H1 (cell line): Measurements from ENCODE around the gene F10. TPM values are rescaled to one million over a fixed set of nuclear protein-coding genes. Genes with fewer than 3 reads are reported as not detected.

Experiments
- CTCF ChIA-PET: fragments of 300-600 bp; sonication (Branson Sonifier 250); formaldehyde crosslinking; loops from one replicate; lab custom pipeline; 2021; ENCODE audit not compliant: partially characterized antibody; lab: Charles Lee
- POLR2A ChIA-PET: fragments of 300-600 bp; sonication (Branson Sonifier 250); formaldehyde crosslinking; loops from one replicate; lab custom pipeline; 2021; ENCODE audit warnings: inconsistent platforms; ENCODE audit not compliant: partially characterized antibody; lab: Charles Lee
- DNase-seq, 2 experiments: peaks; one replicate each; pipeline versions ENCODE4 v3.0.0 to v3.0.0-alpha.2; 2010 to 2022; ENCODE audit warnings: low spot score in 2 of 2, low read depth in 1 of 2, mixed read lengths in 1 of 2
- FAIRE-seq: peaks from 2 replicates; lab custom pipeline; 2011; peaks lifted over from hg19 to GRCh38; lab: Jason Lieb, UNC
- H2AFZ ChIP-seq: 2 replicates; pipeline ENCODE4 v1.8.1; 2012; ENCODE audit warnings: low read length, inconsistent platforms
- H2AK5ac ChIP-seq: 2 replicates; pipeline ENCODE4 v1.6.1; 2013; ENCODE audit warnings: low read depth, low read length
- H2BK120ac ChIP-seq: replicated peaks from 2 replicates; pipeline ENCODE3; 2013; ENCODE audit warnings: low read depth, low read length, inconsistent platforms
- H2BK12ac ChIP-seq: 2 replicates; pipeline ENCODE4 v1.6.1; 2013; ENCODE audit warnings: low read depth, low read length
- H2BK15ac ChIP-seq: 2 replicates; pipeline ENCODE4 v1.6.1; 2013; ENCODE audit warnings: low read length
- H2BK20ac ChIP-seq: 2 replicates; pipeline ENCODE4 v1.6.1; 2013; ENCODE audit warnings: low read length
- H2BK5ac ChIP-seq: 2 replicates; pipeline ENCODE4 v1.6.1; 2013; ENCODE audit warnings: low read depth, low read length
- H3K14ac ChIP-seq: 2 replicates; pipeline ENCODE4 v1.6.1; 2013; ENCODE audit warnings: inconsistent platforms; ENCODE audit not compliant: insufficient read length
- H3K18ac ChIP-seq: 2 replicates; pipeline ENCODE4 v1.6.1; 2013; ENCODE audit warnings: low read length; ENCODE audit errors: extremely low read depth
- H3K23ac ChIP-seq: 2 replicates; pipeline ENCODE4 v1.6.1; 2013; ENCODE audit warnings: inconsistent platforms; ENCODE audit not compliant: insufficient read length
- H3K23me2 ChIP-seq: 2 replicates; pipeline ENCODE4 v1.6.1; 2013; ENCODE audit warnings: low read depth, low read length
- H3K27ac ChIP-seq: 2 replicates; pipeline ENCODE4 v1.6.1; 2011; ENCODE audit warnings: low read depth, low read length, inconsistent platforms
- H3K27me3 ChIP-seq, 4 experiments: replicated peaks in 1 of 4; 1 replicate in 1 of 4; 2 replicates in 3 of 4; pipeline versions ENCODE4 v1.6.1 to v1.8.1; 2011 to 2013; ENCODE audit warnings: low read length in 3 of 4, mild to moderate bottlenecking in 3 of 4, inconsistent platforms in 2 of 4, mixed read lengths in 2 of 4, moderate library complexity in 1 of 4; ENCODE audit not compliant: control insufficient read depth in 3 of 4, insufficient read depth in 3 of 4; ENCODE audit errors: extremely low read depth in 1 of 4
- H3K36me3 ChIP-seq, 4 experiments: 2 replicates each; pipeline versions ENCODE4 v1.6.1 to v1.8.1; 2011 to 2013; ENCODE audit warnings: mild to moderate bottlenecking in 4 of 4, low read length in 3 of 4, moderate library complexity in 2 of 4, control low read depth in 1 of 4, inconsistent platforms in 1 of 4; ENCODE audit not compliant: insufficient read depth in 4 of 4, control insufficient read depth in 2 of 4
- H3K4ac ChIP-seq: replicated peaks from 2 replicates; pipeline ENCODE3; 2013; ENCODE audit warnings: low read length, low read depth, mixed read lengths, inconsistent platforms; ENCODE audit not compliant: insufficient read length
- H3K4me1 ChIP-seq, 4 experiments: replicated peaks in 1 of 4; 1 replicate in 1 of 4; 2 replicates in 3 of 4; pipeline versions ENCODE4 v1.6.1 to v1.8.1; 2011 to 2013; ENCODE audit warnings: low read length in 3 of 4, inconsistent platforms in 2 of 4, mixed read lengths in 1 of 4; ENCODE audit not compliant: insufficient read depth in 4 of 4, control insufficient read depth in 3 of 4
- H3K4me2 ChIP-seq, 2 experiments: 2 replicates each; pipeline versions ENCODE4 v1.6.1 to v1.8.1; 2011 to 2013; ENCODE audit warnings: low read depth in 2 of 2, low read length in 2 of 2, control low read depth in 1 of 2, inconsistent platforms in 1 of 2, mild to moderate bottlenecking in 1 of 2; ENCODE audit not compliant: insufficient read depth in 1 of 2
- H3K4me3 ChIP-seq, 4 experiments: fragments of 200-600, 300-600 bp in 1 of 4; sonication (generic), shearing (Covaris generic), sonication (Bioruptor Twin) in 1 of 4; 2 replicates each; pipeline versions ENCODE4 v1.5.1 to v1.8.1; 2011 to 2016; ENCODE audit warnings: low read length in 4 of 4, low read depth in 3 of 4, control low read depth in 2 of 4, inconsistent platforms in 2 of 4, mild to moderate bottlenecking in 2 of 4, mixed read lengths in 1 of 4, moderate library complexity in 1 of 4; ENCODE audit not compliant: insufficient read depth in 2 of 4; ENCODE audit errors: extremely low read depth in 1 of 4
- H3K56ac ChIP-seq: replicated peaks from 2 replicates; pipeline ENCODE3; 2013; ENCODE audit warnings: low read depth, mild to moderate bottlenecking, mixed read lengths, low read length, inconsistent platforms; ENCODE audit not compliant: insufficient read length
- H3K79me1 ChIP-seq: 2 replicates; pipeline ENCODE4 v1.6.1; 2013; ENCODE audit warnings: low read depth, low read length, control low read depth
- H3K79me2 ChIP-seq, 2 experiments: 2 replicates each; pipeline versions ENCODE4 v1.6.1 to v1.8.1; 2012 to 2013; ENCODE audit warnings: low read length in 2 of 2, mild to moderate bottlenecking in 2 of 2, inconsistent platforms in 1 of 2; ENCODE audit not compliant: insufficient read depth in 2 of 2, control insufficient read depth in 1 of 2
- H3K9ac ChIP-seq, 4 experiments: replicated peaks in 1 of 4; 1 replicate in 1 of 4; 2 replicates in 3 of 4; pipeline versions ENCODE4 v1.6.1 to v1.8.1; 2011 to 2013; ENCODE audit warnings: low read depth in 3 of 4, low read length in 3 of 4, control low read depth in 2 of 4, mild to moderate bottlenecking in 2 of 4, moderate library complexity in 2 of 4, inconsistent platforms in 1 of 4; ENCODE audit errors: extremely low read depth in 1 of 4
- H3K9me3 ChIP-seq, 2 experiments: 2 replicates each; pipeline versions ENCODE4 v1.6.1 to v1.8.1; 2012 to 2013; ENCODE audit warnings: mild to moderate bottlenecking in 2 of 2, moderate library complexity in 2 of 2, control low read depth in 1 of 2, inconsistent platforms in 1 of 2, low read depth in 1 of 2, low read length in 1 of 2, mixed read lengths in 1 of 2; ENCODE audit not compliant: insufficient read depth in 2 of 2
- H4K20me1 ChIP-seq, 2 experiments: replicated peaks in 1 of 2; 2 replicates each; pipeline versions ENCODE3 to v1.8.1; 2011 to 2013; ENCODE audit warnings: inconsistent platforms in 2 of 2, low read length in 2 of 2, mild to moderate bottlenecking in 1 of 2; ENCODE audit not compliant: insufficient read depth in 2 of 2, control insufficient read depth in 1 of 2
- H4K5ac ChIP-seq: 2 replicates; pipeline ENCODE4 v1.6.1; 2013; ENCODE audit warnings: low read length, low read depth, mixed read lengths, inconsistent platforms; ENCODE audit not compliant: insufficient read length
- H4K8ac ChIP-seq: 2 replicates; pipeline ENCODE4 v1.8.0; 2013; ENCODE audit warnings: mild to moderate bottlenecking, moderate library complexity, low read length, inconsistent platforms; ENCODE audit not compliant: insufficient read depth; ENCODE audit errors: extremely low read depth
- H4K91ac ChIP-seq: replicated peaks from 2 replicates; pipeline ENCODE3; 2013; ENCODE audit warnings: low read length, mixed read lengths, inconsistent platforms; ENCODE audit not compliant: insufficient read length
- BACH1 ChIP-seq: IDR thresholded peaks from 2 replicates; pipeline ENCODE4 v1.6.1; 2012; ENCODE audit warnings: low read length, improper control_type of control experiment
- CBX5 ChIP-seq: fragments of 300-800, 300-1000 bp; sonication (generic); IDR thresholded peaks from 2 replicates; pipeline ENCODE4 v1.7.1; 2016; ENCODE audit warnings: antibody characterized with exemption, low read length, low read depth
- CREB1 ChIP-seq: IDR thresholded peaks from 2 replicates; pipeline ENCODE4 v1.6.1; 2012; ENCODE audit warnings: inconsistent platforms
- EZH2 ChIP-seq: fragments of 200-600 bp; sonication (generic); IDR thresholded peaks from 2 replicates; pipeline ENCODE4 v1.7.1; 2012; ENCODE audit warnings: low read depth, mild to moderate bottlenecking, moderate library complexity, low read length, inconsistent platforms; ENCODE audit not compliant: severe bottlenecking
- GTF2F1 ChIP-seq: IDR thresholded peaks from 2 replicates; pipeline ENCODE4 v1.6.1; 2012; ENCODE audit warnings: low read depth, low read length, improper control_type of control experiment, borderline replicate concordance
- KDM1A ChIP-seq: fragments of 200-600, 300-600 bp; sonication (generic); IDR thresholded peaks from 2 replicates; pipeline ENCODE4 v1.7.1; 2016; ENCODE audit warnings: mild to moderate bottlenecking, low read length, borderline replicate concordance
- KDM5A ChIP-seq: fragments of 200-600 bp; IDR thresholded peaks from 2 replicates; pipeline ENCODE4 v1.7.1; 2012; ENCODE audit warnings: mild to moderate bottlenecking, low read length, inconsistent platforms, mixed read lengths
- POU5F1 ChIP-seq: IDR thresholded peaks from 2 replicates; pipeline ENCODE4 v1.6.1; 2011; ENCODE audit warnings: low read depth, mild to moderate bottlenecking, low read length, moderate library complexity
- RBBP5 ChIP-seq: IDR thresholded peaks from 2 replicates; pipeline ENCODE4 v1.7.1; 2012; ENCODE audit warnings: low read depth, mild to moderate bottlenecking, inconsistent platforms, low read length, moderate library complexity, borderline replicate concordance
- SP4 ChIP-seq: IDR thresholded peaks from 2 replicates; pipeline ENCODE4 v1.6.1; 2012; ENCODE audit warnings: low read length, inconsistent platforms
- TAF1 ChIP-seq: IDR thresholded peaks from 2 replicates; pipeline ENCODE4 v1.6.1; 2011; ENCODE audit warnings: mild to moderate bottlenecking, low read depth, low read length
- whole genome bisulfite sequencing, 2 experiments: shearing (Covaris generic) in 1 of 2; methylation state at CpG; one replicate each; pipeline versions ENCODE4 v1.1.6 to v1.1.7; 2013 to 2015; ENCODE audit warnings: low lambda C conversion rate in 2 of 2, mixed read lengths in 2 of 2, inconsistent platforms in 1 of 2, low coverage in 1 of 2, missing lambda C conversion rate in 1 of 2; ENCODE audit not compliant: insufficient replicate concordance in 2 of 2, insufficient coverage in 1 of 2, insufficient read length in 1 of 2; ENCODE audit errors: extremely low coverage in 1 of 2, missing lambda C conversion rate in 1 of 2; 5-methylcytosine and 5-hydroxymethylcytosine counted together
- polyA plus RNA-seq, 7 experiments: library from polyadenylated mRNA; depleted of rRNA in 3 of 7; stranded (reverse) in 5 of 7; unstranded in 2 of 7; fragments of >200 nt in 5 of 7; fragments of 200-250 nt in 2 of 7; gene quantifications; 1 replicate in 5 of 7; 2 replicates in 1 of 7; 4 replicates in 1 of 7; pipeline versions ENCODE4 v1.2.1 to v1.2.3, GENCODE V29; 2011 to 2013; ENCODE audit warnings: missing spikeins in 2 of 7, mixed read lengths in 2 of 7
- total RNA-seq: library from RNA; stranded (reverse); fragmentation: NEBNext Ultra II Directional; extraction: Animal tissue kit (Norgen Biotek cat#: 25700); gene quantifications from 2 replicates; pipeline ENCODE4 v1.2.1, GENCODE V29; 2021
- TF ChIP-seq, protein P1 (sequence below): IDR thresholded peaks from 2 replicates; pipeline ENCODE4 v1.6.1; 2012; ENCODE audit warnings: inconsistent platforms

The F10 gene
- total and polyA plus RNA-seq, 2 of the 8 experiments (the other 6 are each of a cell fraction or from before 2014, with no cell fraction given) = 2.0 to 4.2 TPM

GRCh38 chr13:113118261-113119021 lies 4.2 kb upstream of the F10 start:
- H4K8ac ChIP-seq = peak overlapping the region; percentile 42; the same call in 1 of the 2 replicates
- H3K9me3 ChIP-seq = peaks cover 4 to 6% of the 10 kb centered on the region in 2 experiments; a peak in 2 of 4 replicates
- H3K23me2 ChIP-seq = no peaks in the 10 kb centered on the region
- no peak for FAIRE-seq
- H3K4me3 ChIP-seq = no peak overlapping the region
- CTCF ChIA-PET = interaction anchor here (0.6 to 2.4 kb wide), 3 partner anchors 18 to 88 kb away, joined by 3 to 6 read pairs (median 6); no protein-coding TSS in a partner anchor
- H3K79me2 ChIP-seq = no peaks in the 10 kb centered on the region
- no peak overlapping the region for H3K27ac ChIP-seq
- no peak overlapping the region for H4K91ac ChIP-seq
- H3K4me1 ChIP-seq = peaks cover 0 to 10% (median 7%) of the 10 kb centered on the region in 4 experiments; a peak in 5 of 7 replicates
- DNase-seq = peak in 1 of 2 experiments; percentile 41
- no peaks in the 10 kb centered on the region for H3K79me1 ChIP-seq
- no peak overlapping the region for H2BK20ac ChIP-seq
- no peaks in the 10 kb centered on the region; a peak in 2 of 7 replicates for H3K27me3 ChIP-seq
- no peak overlapping the region for H3K18ac ChIP-seq
- H3K23ac ChIP-seq = no peak overlapping the region
- H3K56ac ChIP-seq = no peak overlapping the region
- H3K9ac ChIP-seq = no peak overlapping the region
- no peaks in the 10 kb centered on the region; a peak in 1 of 8 replicates for H3K36me3 ChIP-seq
- H2BK120ac ChIP-seq = no peak overlapping the region
- H3K4me2 ChIP-seq = no peak overlapping the region
- no peak overlapping the region for H2AFZ ChIP-seq
- H2BK15ac ChIP-seq = no peak overlapping the region
- no peak overlapping the region for H4K5ac ChIP-seq
- 90% methylated on average over 41 of the region's 42 CpGs; no CpG with 5 or more reads in 1 of the 2 experiments for WGBS, 2 experiments
- POLR2A ChIA-PET = interaction anchor here (1.7 kb wide), 1 partner anchor 29 kb away, joined by 5 read pairs; no protein-coding TSS in a partner anchor
- H2BK5ac ChIP-seq = no peak overlapping the region
- no peak overlapping the region for H3K4ac ChIP-seq
- H4K20me1 ChIP-seq = peaks cover 0 to 4% of the 10 kb centered on the region in 2 experiments
- no peak overlapping the region for H2BK12ac ChIP-seq
- no peak overlapping the region for H3K14ac ChIP-seq
- no peak overlapping the region for H2AK5ac ChIP-seq
- TF ChIP-seq BACH1 (no peak), POU5F1 (no peak), SP4 (no peak), RBBP5 (no peak), CBX5 (no peak), CREB1 (no peak), KDM5A (no peak), GTF2F1 (no peak), TAF1 (no peak), KDM1A (no peak), EZH2 (no peak)
- TF ChIP-seq, protein P1, sequence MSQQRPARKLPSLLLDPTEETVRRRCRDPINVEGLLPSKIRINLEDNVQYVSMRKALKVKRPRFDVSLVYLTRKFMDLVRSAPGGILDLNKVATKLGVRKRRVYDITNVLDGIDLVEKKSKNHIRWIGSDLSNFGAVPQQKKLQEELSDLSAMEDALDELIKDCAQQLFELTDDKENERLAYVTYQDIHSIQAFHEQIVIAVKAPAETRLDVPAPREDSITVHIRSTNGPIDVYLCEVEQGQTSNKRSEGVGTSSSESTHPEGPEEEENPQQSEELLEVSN = no peak
